Measurements from ENCODE around the gene IL20RA. TPM values are rescaled to one million over a fixed set of nuclear protein-coding genes. Genes with fewer than 3 reads are reported as not detected.

IL20RA gene
- total RNA-seq, 6 experiments from 2014 or later: not detected

DNA sequence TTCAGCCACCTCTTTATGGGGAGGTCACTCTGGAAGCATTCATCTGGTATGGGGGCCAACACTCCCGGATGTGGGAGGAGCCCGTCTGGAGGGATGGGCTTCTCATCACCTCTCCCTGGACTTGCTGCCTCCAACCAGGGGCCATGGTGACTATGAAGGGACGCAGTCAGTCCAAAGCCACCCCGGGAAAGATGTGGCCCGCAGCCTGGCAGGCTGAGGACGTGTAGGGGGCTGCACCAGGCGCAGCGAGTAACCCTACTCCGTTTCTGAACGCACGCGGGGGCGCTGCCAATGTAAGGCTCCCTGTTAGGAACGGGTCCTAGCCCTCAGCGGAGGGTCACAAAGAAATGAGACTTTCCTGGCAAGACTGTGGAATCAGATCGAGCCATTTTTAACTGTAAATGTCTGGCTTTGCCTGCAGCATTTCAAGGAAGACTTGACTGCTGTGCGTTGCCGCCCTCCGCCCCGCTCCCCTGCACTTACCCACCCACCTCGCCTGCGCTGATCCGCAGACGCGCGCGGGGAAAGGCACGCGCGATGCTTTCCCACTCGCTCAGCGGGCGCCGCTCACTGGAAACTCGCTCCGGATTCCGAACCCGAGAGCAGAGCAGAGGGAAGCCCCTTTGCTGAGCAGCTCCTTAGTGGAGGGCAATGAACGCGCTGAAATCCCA, 55.1 kb downstream of the IL20RA start:
- H3K27ac Mint-ChIP-seq: no peak overlapping the region
- no peaks in the 10 kb centered on the region for H3K9me3 Mint-ChIP-seq
- no peaks in the 10 kb centered on the region for H3K36me3 Mint-ChIP-seq (ENCODE audit: low read depth)
- TF ChIP-seq, protein P1, sequence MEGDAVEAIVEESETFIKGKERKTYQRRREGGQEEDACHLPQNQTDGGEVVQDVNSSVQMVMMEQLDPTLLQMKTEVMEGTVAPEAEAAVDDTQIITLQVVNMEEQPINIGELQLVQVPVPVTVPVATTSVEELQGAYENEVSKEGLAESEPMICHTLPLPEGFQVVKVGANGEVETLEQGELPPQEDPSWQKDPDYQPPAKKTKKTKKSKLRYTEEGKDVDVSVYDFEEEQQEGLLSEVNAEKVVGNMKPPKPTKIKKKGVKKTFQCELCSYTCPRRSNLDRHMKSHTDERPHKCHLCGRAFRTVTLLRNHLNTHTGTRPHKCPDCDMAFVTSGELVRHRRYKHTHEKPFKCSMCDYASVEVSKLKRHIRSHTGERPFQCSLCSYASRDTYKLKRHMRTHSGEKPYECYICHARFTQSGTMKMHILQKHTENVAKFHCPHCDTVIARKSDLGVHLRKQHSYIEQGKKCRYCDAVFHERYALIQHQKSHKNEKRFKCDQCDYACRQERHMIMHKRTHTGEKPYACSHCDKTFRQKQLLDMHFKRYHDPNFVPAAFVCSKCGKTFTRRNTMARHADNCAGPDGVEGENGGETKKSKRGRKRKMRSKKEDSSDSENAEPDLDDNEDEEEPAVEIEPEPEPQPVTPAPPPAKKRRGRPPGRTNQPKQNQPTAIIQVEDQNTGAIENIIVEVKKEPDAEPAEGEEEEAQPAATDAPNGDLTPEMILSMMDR (IDR thresholded peaks at IDR 0.05): no peak
- H3K4me3 Mint-ChIP-seq: no peak overlapping the region; the same call in 1 of the 2 replicates
- peaks cover 30% of the 10 kb centered on the region for H3K27me3 Mint-ChIP-seq (ENCODE audit: insufficient read depth)
- no peak for DNase-seq
- H3K4me1 Mint-ChIP-seq (ENCODE audit: low read depth): no peaks in the 10 kb centered on the region; the same call in 1 of the 2 replicates

DNA sequence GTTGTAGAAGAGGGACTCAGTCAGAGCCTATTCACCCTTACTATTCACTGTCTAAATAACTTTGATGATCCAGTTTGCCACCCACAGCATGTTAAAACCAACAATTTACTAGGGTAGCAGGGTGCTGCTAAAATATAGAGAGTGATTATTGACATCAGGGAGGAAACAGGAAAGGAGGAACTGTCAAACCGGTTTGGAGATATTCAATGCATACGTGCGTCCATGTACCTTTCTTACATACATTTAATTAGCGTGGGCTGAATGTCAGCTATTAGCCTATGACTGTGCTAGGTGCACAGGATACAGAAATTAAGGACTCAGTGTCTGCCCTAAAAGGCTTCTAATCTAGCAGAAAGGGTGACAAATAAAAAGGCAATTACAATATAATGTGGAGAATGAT, 57.2 kb downstream of the IL20RA start:
- Mint-ChIP-seq H3K27me3 (ENCODE audit: insufficient read depth) (peaks cover 32% of the 10 kb centered on the region), H3K9me3 (no peaks in the 10 kb centered on the region), H3K36me3 (ENCODE audit: low read depth) (no peaks in the 10 kb centered on the region), H3K4me1 (ENCODE audit: low read depth) (no peaks in the 10 kb centered on the region; the same call in 1 of the 2 replicates), H3K4me3 (no peak overlapping the region), H3K27ac (no peak overlapping the region)
- no peak for DNase-seq
- TF ChIP-seq, protein P1 (IDR thresholded peaks at IDR 0.05): no peak

DNA sequence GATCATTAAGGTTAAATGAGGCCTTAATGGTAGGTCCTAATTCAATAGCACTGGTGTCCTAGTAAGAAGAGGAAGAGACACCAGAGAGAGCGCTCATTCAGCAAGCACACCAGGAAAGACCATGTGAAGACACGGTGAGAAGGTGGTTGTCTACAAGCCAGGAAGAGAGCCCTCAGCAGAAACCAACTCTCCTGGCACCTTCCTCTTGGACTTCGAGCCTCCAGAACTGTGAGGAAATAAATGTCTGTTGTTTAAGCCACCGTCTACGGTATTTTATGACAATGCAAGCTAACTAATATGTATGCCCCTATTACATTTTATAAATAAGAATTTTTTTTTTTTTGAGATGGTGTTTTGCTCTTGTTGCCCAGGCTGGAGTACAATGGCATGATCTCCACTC, 59.3 kb downstream of the IL20RA start:
- no peak overlapping the region for H3K27ac Mint-ChIP-seq
- peaks cover 29% of the 10 kb centered on the region for H3K27me3 Mint-ChIP-seq (ENCODE audit: insufficient read depth)
- TF ChIP-seq, protein P1 (IDR thresholded peaks at IDR 0.05): no peak
- no peaks in the 10 kb centered on the region for H3K36me3 Mint-ChIP-seq (ENCODE audit: low read depth)
- DNase-seq: no peak
- H3K4me3 Mint-ChIP-seq: no peak overlapping the region
- H3K4me1 Mint-ChIP-seq (ENCODE audit: low read depth): no peaks in the 10 kb centered on the region; the same call in 1 of the 2 replicates
- H3K9me3 Mint-ChIP-seq: no peaks in the 10 kb centered on the region

DNA sequence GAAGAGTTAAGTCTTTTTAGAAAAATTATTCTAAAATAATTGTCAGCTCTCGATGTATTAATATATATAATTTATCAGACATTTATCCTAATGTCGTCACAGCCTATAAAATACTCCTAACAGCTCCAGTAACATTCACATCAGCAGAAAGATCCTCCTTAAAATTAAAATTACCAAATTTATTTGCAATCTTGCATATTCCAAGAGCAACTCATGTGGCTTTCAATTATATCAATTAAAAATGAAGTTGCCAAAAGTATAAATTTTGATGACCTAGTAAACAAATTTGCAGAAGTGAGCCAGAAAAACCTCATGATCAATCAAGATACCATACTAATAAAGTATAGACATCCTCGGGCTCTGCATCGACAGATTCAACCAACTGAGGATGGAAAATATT, 60.2 kb downstream of the IL20RA start:
- Mint-ChIP-seq H3K36me3 (ENCODE audit: low read depth) (no peaks in the 10 kb centered on the region), H3K4me1 (ENCODE audit: low read depth) (no peaks in the 10 kb centered on the region; the same call in 1 of the 2 replicates), H3K27ac (no peak overlapping the region), H3K9me3 (no peaks in the 10 kb centered on the region), H3K4me3 (no peak overlapping the region), H3K27me3 (ENCODE audit: insufficient read depth) (peaks cover 34% of the 10 kb centered on the region)
- no peak for DNase-seq
- TF ChIP-seq, protein P1 (IDR thresholded peaks at IDR 0.05): no peak

DNA sequence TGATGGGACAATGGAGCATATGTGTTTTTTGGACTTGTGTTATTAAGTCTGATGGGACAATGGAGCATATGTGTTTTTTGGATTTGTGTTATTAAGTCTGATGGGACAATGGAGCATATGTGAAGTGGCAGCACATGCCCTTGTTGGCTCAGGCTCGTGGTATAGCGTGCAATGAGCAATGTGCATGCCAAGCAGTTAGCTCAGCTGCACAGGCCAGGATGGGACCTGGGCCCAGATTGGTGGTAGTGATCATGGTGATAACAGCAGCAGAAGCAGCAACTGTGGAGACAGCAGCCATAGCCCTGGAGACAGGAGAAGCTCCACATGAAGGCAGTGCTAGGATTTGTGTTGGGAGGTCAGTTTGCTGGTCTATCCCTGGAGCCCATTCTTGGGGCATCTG, 61.1 kb downstream of the IL20RA start:
- H3K36me3 Mint-ChIP-seq (ENCODE audit: low read depth): no peaks in the 10 kb centered on the region
- no peak for DNase-seq
- H3K4me1 Mint-ChIP-seq (ENCODE audit: low read depth): no peaks in the 10 kb centered on the region
- TF ChIP-seq, protein P1 (IDR thresholded peaks at IDR 0.05): no peak
- H3K27me3 Mint-ChIP-seq (ENCODE audit: insufficient read depth): peaks cover 28% of the 10 kb centered on the region
- no peaks in the 10 kb centered on the region for H3K9me3 Mint-ChIP-seq
- H3K27ac Mint-ChIP-seq: no peak overlapping the region
- H3K4me3 Mint-ChIP-seq: no peak overlapping the region
